ENCODE measurements around the gene PTCH1. TPM values are rescaled to one million over a fixed set of nuclear protein-coding genes. Genes with fewer than 3 reads are reported as not detected.

The PTCH1 gene
- total and polyA plus RNA-seq, 2 experiments from 2014 or later, result 21.4 to 34.1 TPM

DNA sequence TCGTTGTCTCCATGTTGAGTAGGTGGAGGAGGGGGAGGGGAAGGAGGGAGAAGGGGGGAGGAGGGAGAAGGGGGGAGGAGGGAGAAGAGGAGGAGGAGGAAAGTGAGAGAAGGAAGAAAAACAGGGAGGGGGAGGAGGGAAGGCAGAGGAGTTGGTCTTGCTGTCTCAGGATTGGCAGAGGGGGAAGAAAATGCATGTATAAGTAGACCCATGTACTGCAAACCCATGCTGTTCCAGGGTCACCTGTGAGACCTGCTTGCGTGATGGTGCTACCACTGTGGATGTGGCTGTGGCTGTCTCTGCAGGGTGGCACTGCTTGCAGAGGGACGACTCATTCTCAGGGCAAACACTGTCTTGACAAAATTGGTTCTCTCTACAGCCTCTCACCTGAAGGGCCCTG is 76.3 kb downstream of the PTCH1 start:
- Histone ChIP-seq H3K9me2 (ENCODE audit: insufficient read depth) (0 out of 2 replicates have a peak, but pooled peaks cover 5% of the 10 kb centered on the region), H3K36me3 (ENCODE audit: insufficient read depth) (peaks cover 8% of the 10 kb centered on the region), H3K27me3 (ENCODE audit: insufficient read depth) (no peaks in the 10 kb centered on the region), H3K79me2 (replicated peaks; ENCODE audit: insufficient read depth) (no peaks in the 10 kb centered on the region), H3F3A (replicated peaks; ENCODE audit: low read depth) (0 out of 2 replicates have a peak, but pooled peaks cover 2% of the 10 kb centered on the region), H3K27ac (ENCODE audit: low read depth) (no peak overlapping the region), H3K4me3 (no peak overlapping the region), H2AFZ (no peak overlapping the region), H4K20me1 (replicated peaks; ENCODE audit: insufficient read depth) (no peaks in the 10 kb centered on the region), H3K4me1 (ENCODE audit: insufficient read depth) (no peaks in the 10 kb centered on the region), H3K4me2 (no peak overlapping the region)
- TF ChIP-seq, protein P1, sequence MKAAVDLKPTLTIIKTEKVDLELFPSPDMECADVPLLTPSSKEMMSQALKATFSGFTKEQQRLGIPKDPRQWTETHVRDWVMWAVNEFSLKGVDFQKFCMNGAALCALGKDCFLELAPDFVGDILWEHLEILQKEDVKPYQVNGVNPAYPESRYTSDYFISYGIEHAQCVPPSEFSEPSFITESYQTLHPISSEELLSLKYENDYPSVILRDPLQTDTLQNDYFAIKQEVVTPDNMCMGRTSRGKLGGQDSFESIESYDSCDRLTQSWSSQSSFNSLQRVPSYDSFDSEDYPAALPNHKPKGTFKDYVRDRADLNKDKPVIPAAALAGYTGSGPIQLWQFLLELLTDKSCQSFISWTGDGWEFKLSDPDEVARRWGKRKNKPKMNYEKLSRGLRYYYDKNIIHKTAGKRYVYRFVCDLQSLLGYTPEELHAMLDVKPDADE (IDR thresholded peaks at IDR 0.05), result no peak
- TF ChIP-seq EZH2phosphoT487 (IDR thresholded peaks at IDR 0.05; ENCODE audit: unreplicated experiment) (no peak), EZH2 (IDR thresholded peaks at IDR 0.05; ENCODE audit: low read depth, unreplicated experiment) (no peak), NANOG (IDR thresholded peaks at IDR 0.05; ENCODE audit: borderline replicate concordance) (no peak), ZNF114 (CRISPR knock-in tag; IDR thresholded peaks at IDR 0.05) (no peak), JUNB (IDR thresholded peaks at IDR 0.05; ENCODE audit: unreplicated experiment) (no peak), CREB1 (CRISPR knock-in tag; IDR thresholded peaks at IDR 0.05; ENCODE audit: low read depth) (no peak)
- Mint-ChIP-seq H3K27ac (no peak overlapping the region), H3K4me3 (no peak overlapping the region), H3K4me1 (peaks cover 6% of the 10 kb centered on the region; the same call in 2 of the 3 replicates), H3K36me3 (ENCODE audit: low read depth) (peaks cover 8% of the 10 kb centered on the region; the same call in 2 of the 3 replicates), H3K27me3 (ENCODE audit: insufficient read depth, low read depth, poor library complexity) (peaks cover 2% of the 10 kb centered on the region), H3K9me3 (no peaks in the 10 kb centered on the region)
- DNase-seq (ENCODE audit: low spot score) (no peak), ATAC-seq (no peak)

DNA sequence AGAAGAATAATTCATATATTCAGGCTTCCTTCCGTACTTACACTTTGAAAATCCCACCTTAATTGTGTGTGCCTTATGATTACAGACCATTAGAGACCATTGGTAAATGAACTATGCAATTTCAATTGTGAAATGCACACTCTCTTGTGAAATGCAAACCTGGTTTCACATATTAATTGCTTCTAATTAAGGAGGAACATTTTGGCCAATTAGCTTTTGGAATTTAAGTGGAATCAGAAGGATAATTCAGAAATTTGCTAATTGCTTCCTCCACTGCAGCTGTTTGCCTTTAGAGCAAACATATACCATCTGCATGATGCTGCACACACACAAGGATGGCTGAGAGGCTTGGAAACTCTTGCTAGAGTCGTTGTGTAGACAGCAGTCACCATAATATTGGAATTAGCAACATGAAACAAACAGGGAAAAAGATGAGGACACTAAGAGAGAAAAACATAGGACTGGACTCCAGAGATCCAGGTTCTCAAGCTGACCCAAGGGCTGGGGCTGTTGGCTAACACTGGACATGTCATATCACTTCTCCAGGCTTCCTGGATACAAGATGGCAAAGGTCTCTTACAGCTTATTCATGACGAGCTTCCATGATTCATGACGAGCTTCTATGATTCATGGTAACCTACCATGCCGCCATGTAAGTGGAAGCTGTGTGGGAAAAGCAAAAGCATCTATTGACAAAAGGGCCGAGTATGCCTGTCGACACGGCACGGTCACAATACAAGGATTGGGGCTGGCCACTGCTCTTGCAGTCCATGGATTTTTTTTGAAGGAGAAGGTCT is 78.0 kb downstream of the PTCH1 start:
- Histone ChIP-seq H3K4me1 (ENCODE audit: insufficient read depth) (peaks cover 3% of the 10 kb centered on the region; the same call in 1 of the 2 replicates), H2AFZ (no peak overlapping the region), H3K4me3 (no peak overlapping the region), H3K4me2 (no peak overlapping the region), H3K9me2 (ENCODE audit: insufficient read depth) (peaks cover 13% of the 10 kb centered on the region), H4K20me1 (replicated peaks; ENCODE audit: insufficient read depth) (no peaks in the 10 kb centered on the region), H3F3A (replicated peaks; ENCODE audit: low read depth) (no peaks in the 10 kb centered on the region), H3K36me3 (ENCODE audit: insufficient read depth) (no peaks in the 10 kb centered on the region), H3K27ac (ENCODE audit: low read depth) (no peak overlapping the region), H3K27me3 (ENCODE audit: insufficient read depth) (no peaks in the 10 kb centered on the region), H3K79me2 (replicated peaks; ENCODE audit: insufficient read depth) (no peaks in the 10 kb centered on the region)
- no peak overlapping the region for H3K27ac Mint-ChIP-seq
- no peak for ATAC-seq
- TF ChIP-seq EZH2phosphoT487 (IDR thresholded peaks at IDR 0.05; ENCODE audit: unreplicated experiment) (no peak), EZH2 (IDR thresholded peaks at IDR 0.05; ENCODE audit: low read depth, unreplicated experiment) (no peak), STAT1 (IDR thresholded peaks at IDR 0.05; ENCODE audit: unreplicated experiment) (no peak), NANOG (IDR thresholded peaks at IDR 0.05; ENCODE audit: borderline replicate concordance) (no peak), POLR2AphosphoS5 (IDR thresholded peaks at IDR 0.05; ENCODE audit: low read depth) (no peak), CREB1 (CRISPR knock-in tag; IDR thresholded peaks at IDR 0.05; ENCODE audit: low read depth) (no peak), ZNF114 (CRISPR knock-in tag; IDR thresholded peaks at IDR 0.05) (no peak)
- TF ChIP-seq, protein P1 (IDR thresholded peaks at IDR 0.05), result no peak
- TF ChIP-seq, protein P2, sequence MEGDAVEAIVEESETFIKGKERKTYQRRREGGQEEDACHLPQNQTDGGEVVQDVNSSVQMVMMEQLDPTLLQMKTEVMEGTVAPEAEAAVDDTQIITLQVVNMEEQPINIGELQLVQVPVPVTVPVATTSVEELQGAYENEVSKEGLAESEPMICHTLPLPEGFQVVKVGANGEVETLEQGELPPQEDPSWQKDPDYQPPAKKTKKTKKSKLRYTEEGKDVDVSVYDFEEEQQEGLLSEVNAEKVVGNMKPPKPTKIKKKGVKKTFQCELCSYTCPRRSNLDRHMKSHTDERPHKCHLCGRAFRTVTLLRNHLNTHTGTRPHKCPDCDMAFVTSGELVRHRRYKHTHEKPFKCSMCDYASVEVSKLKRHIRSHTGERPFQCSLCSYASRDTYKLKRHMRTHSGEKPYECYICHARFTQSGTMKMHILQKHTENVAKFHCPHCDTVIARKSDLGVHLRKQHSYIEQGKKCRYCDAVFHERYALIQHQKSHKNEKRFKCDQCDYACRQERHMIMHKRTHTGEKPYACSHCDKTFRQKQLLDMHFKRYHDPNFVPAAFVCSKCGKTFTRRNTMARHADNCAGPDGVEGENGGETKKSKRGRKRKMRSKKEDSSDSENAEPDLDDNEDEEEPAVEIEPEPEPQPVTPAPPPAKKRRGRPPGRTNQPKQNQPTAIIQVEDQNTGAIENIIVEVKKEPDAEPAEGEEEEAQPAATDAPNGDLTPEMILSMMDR (conservative IDR thresholded peaks at IDR 0.05; ENCODE audit: low read depth in 2 of 2), result no peak
- H3K9me3 Mint-ChIP-seq, result peaks cover 3% of the 10 kb centered on the region; the same call in 1 of the 3 replicates
- peaks cover 10% of the 10 kb centered on the region for H3K27me3 Mint-ChIP-seq (ENCODE audit: insufficient read depth, low read depth, poor library complexity)
- peaks cover 3% of the 10 kb centered on the region for H3K36me3 Mint-ChIP-seq (ENCODE audit: low read depth)
- peaks cover 10% of the 10 kb centered on the region for H3K4me1 Mint-ChIP-seq
- H3K4me3 Mint-ChIP-seq, result no peak overlapping the region
- no peak for DNase-seq (ENCODE audit: low spot score)

Measured in GM23338 (cell line).